Endothelial cell of umbilical vein (primary cell): Measurements from ENCODE around the gene MAPKAPK2. TPM values are rescaled to one million over a fixed set of nuclear protein-coding genes. Genes with fewer than 3 reads are reported as not detected.

Source experiments
- BruUV-seq: library from RNA; stranded (reverse); fragments of 400-500 nt; replicated peaks from 2 replicates; lab custom pipeline; 2021; lab: Mats Ljungman, UMichigan
- CTCF ChIA-PET: fragments of 300-600, 350-600 bp; sonication (Branson Sonifier 250); formaldehyde crosslinking; loops from one replicate; lab custom pipeline; 2021; ENCODE audit warnings: antibody characterized with exemption, inconsistent platforms; lab: Charles Lee
- POLR2A ChIA-PET: fragments of 300-600, 350-600 bp; sonication (Branson Sonifier 250); formaldehyde crosslinking; loops from one replicate; lab custom pipeline; 2021; ENCODE audit warnings: antibody characterized with exemption, inconsistent platforms; lab: Charles Lee
- DNase-seq: peaks from one replicate; pipeline ENCODE4 v3.0.0-alpha.2; 2011; ENCODE audit warnings: low read depth, low spot score
- FAIRE-seq: peaks from 2 replicates; lab custom pipeline; 2011; peaks lifted over from hg19 to GRCh38; lab: Jason Lieb, UNC
- H2AFZ ChIP-seq: 2 replicates; pipeline ENCODE4 v1.6.0; 2012; ENCODE audit warnings: low read depth, low read length, control low read depth, inconsistent platforms
- H3K27ac ChIP-seq: 2 replicates; pipeline ENCODE4 v1.5.1; 2011; ENCODE audit warnings: low read depth, mild to moderate bottlenecking, control low read depth, low read length, moderate library complexity; ENCODE audit not compliant: insufficient read depth
- H3K27me3 ChIP-seq, 2 experiments: 2 replicates each; pipeline versions ENCODE4 v1.6.0 to v1.6.1; 2011; ENCODE audit warnings: low read length in 2 of 2, mixed read lengths in 1 of 2; ENCODE audit not compliant: control insufficient read depth in 2 of 2, insufficient read depth in 2 of 2
- H3K36me3 ChIP-seq, 2 experiments: 2 replicates in 1 of 2; 3 replicates in 1 of 2; pipeline ENCODE4 v1.5.1; 2011; ENCODE audit warnings: low read length in 2 of 2, mild to moderate bottlenecking in 1 of 2, moderate library complexity in 1 of 2; ENCODE audit not compliant: control insufficient read depth in 2 of 2, insufficient read depth in 2 of 2; ENCODE audit errors: extremely low read depth in 1 of 2
- H3K4me1 ChIP-seq: 3 replicates; pipeline ENCODE4 v1.5.1; 2011; ENCODE audit warnings: mild to moderate bottlenecking, low read length; ENCODE audit not compliant: control insufficient read depth, insufficient read depth; ENCODE audit errors: extremely low read depth
- H3K4me2 ChIP-seq: 2 replicates; pipeline ENCODE4 v1.6.1; 2011; ENCODE audit warnings: low read length, control low read depth, mixed read lengths; ENCODE audit not compliant: insufficient read depth
- H3K4me3 ChIP-seq, 3 experiments: fragments of 200-600 bp in 1 of 3; sonication (generic), shearing (Covaris generic) in 1 of 3; replicated peaks in 1 of 3; 2 replicates each; pipeline ENCODE4 v1.5.1; 2011 to 2016; ENCODE audit warnings: control low read depth in 3 of 3, low read length in 3 of 3, mild to moderate bottlenecking in 2 of 3, inconsistent platforms in 1 of 3, low read depth in 1 of 3, moderate library complexity in 1 of 3; ENCODE audit not compliant: insufficient read depth in 1 of 3
- H3K79me2 ChIP-seq: 2 replicates; pipeline ENCODE4 v1.6.0; 2012; ENCODE audit warnings: low read length, inconsistent platforms; ENCODE audit not compliant: control insufficient read depth, insufficient read depth
- H3K9ac ChIP-seq: replicated peaks from 2 replicates; pipeline ENCODE3; 2011; ENCODE audit warnings: low read length, control low read depth; ENCODE audit not compliant: insufficient read depth; ENCODE audit errors: extremely low read depth
- H3K9me1 ChIP-seq: replicated peaks from 3 replicates; pipeline ENCODE4 v1.6.0; 2011; ENCODE audit warnings: mild to moderate bottlenecking, low read length; ENCODE audit not compliant: control insufficient read depth, insufficient read depth; ENCODE audit errors: extremely low read depth
- H3K9me3 ChIP-seq: replicated peaks from 2 replicates; pipeline ENCODE4 v1.5.1; 2012; ENCODE audit warnings: low read length, inconsistent platforms; ENCODE audit not compliant: control insufficient read depth, insufficient read depth
- H4K20me1 ChIP-seq: replicated peaks from 2 replicates; pipeline ENCODE3; 2011; ENCODE audit warnings: mild to moderate bottlenecking, low read length; ENCODE audit not compliant: control insufficient read depth, insufficient read depth; ENCODE audit errors: extremely low read depth
- CTCF ChIP-seq, 2 donors: IDR thresholded peaks; 1 replicate in 1 of 2; 2 replicates in 1 of 2; pipeline ENCODE4 v1.5.1; 2011; ENCODE audit warnings: low read length in 2 of 2, mild to moderate bottlenecking in 2 of 2, moderate library complexity in 2 of 2, control low read depth in 1 of 2, inconsistent platforms in 1 of 2, low read depth in 1 of 2; ENCODE audit not compliant: insufficient read depth in 1 of 2; ENCODE audit errors: extremely low read depth in 1 of 2
- EZH2 ChIP-seq: IDR thresholded peaks from 2 replicates; pipeline ENCODE4 v1.6.1; 2012; ENCODE audit warnings: borderline replicate concordance, low read depth, mild to moderate bottlenecking, moderate library complexity, low read length, inconsistent platforms; ENCODE audit not compliant: severe bottlenecking
- FOS ChIP-seq: IDR thresholded peaks from 2 replicates; pipeline ENCODE4 v1.6.1; 2011; ENCODE audit warnings: mild to moderate bottlenecking, low read length, moderate library complexity, borderline replicate concordance; ENCODE audit not compliant: insufficient read depth
- GATA2 ChIP-seq: IDR thresholded peaks from 2 replicates; pipeline ENCODE4 v1.7.0; 2011; ENCODE audit warnings: low read depth, mild to moderate bottlenecking, moderate library complexity, mixed read lengths, low read length; ENCODE audit not compliant: insufficient read length, insufficient read depth
- JUN ChIP-seq: IDR thresholded peaks from 2 replicates; pipeline ENCODE4 v1.6.1; 2011; ENCODE audit warnings: borderline replicate concordance, low read depth; ENCODE audit not compliant: insufficient read length, insufficient read depth
- MAX ChIP-seq: IDR thresholded peaks from 2 replicates; pipeline ENCODE4 v1.6.1; 2011; ENCODE audit not compliant: insufficient read depth, insufficient read length
- MYC ChIP-seq: IDR thresholded peaks from one replicate; pipeline ENCODE4 v1.6.1; 2011; ENCODE audit warnings: mild to moderate bottlenecking, low read depth, low read length
- POLR2A ChIP-seq: IDR thresholded peaks from 2 replicates; pipeline ENCODE4 v1.6.1; 2012; ENCODE audit warnings: low read depth, mild to moderate bottlenecking, control low read depth, low read length
- POLR2AphosphoS5 ChIP-seq: IDR thresholded peaks from 2 replicates; pipeline ENCODE4 v1.6.1; 2012; ENCODE audit warnings: low read depth, mild to moderate bottlenecking, control low read depth, low read length, moderate library complexity; ENCODE audit not compliant: insufficient read depth
- dilution Hi-C: fragments of 300-500 bp; cut with MboI; formaldehyde crosslinking; loops from one replicate; pipeline ENCODE4 v1.15.0; 2019; ENCODE audit warnings: low sequenced_read_pairs; ENCODE audit not compliant: extremely low pct_ligation_motif_present
- intact Hi-C: fragments of 100-400 bp; cut with micrococcal nuclease; formaldehyde crosslinking; loops from one replicate; pipeline ENCODE4 v1.10.0; 2022
- polyA plus RNA-seq, 4 experiments: library from polyadenylated mRNA; depleted of rRNA in 3 of 4; stranded (reverse) in 3 of 4; unstranded in 1 of 4; fragments of >200 nt; gene quantifications; 2 replicates each; pipeline versions ENCODE4 v1.2.1 to v1.2.3, GENCODE V29; 2011 to 2012; ENCODE audit warnings: missing spikeins in 1 of 4
- total RNA-seq: library from RNA; stranded (reverse); gene quantifications from 2 replicates; pipeline ENCODE4 v1.2.3, GENCODE V29; 2021

The MAPKAPK2 gene
- total and polyA plus RNA-seq, 2 donors (not counting 3 experiments of a cell fraction or from before 2014, with no cell fraction given) = 52.9 to 69.1 TPM

- Histone ChIP-seq H3K27me3 (peaks cover 14 to 20% of the 10 kb centered on the region in 2 experiments), H3K27ac (no peak overlapping the region), H3K79me2 (no peaks in the 10 kb centered on the region), H3K4me3 (no peak overlapping the region), H2AFZ (no peak overlapping the region), H3K36me3 (peaks cover 0 to 2% of the 10 kb centered on the region in 2 experiments), H3K4me1 (no peaks in the 10 kb centered on the region), H3K9me3 (no peaks in the 10 kb centered on the region), H3K4me2 (no peak overlapping the region), H4K20me1 (no peaks in the 10 kb centered on the region), H3K9me1 (no peaks in the 10 kb centered on the region), H3K9ac (no peak overlapping the region)
- no peak for DNase-seq
- no peak for TF ChIP-seq POLR2AphosphoS5
- TF ChIP-seq POLR2A = no peak
- TF ChIP-seq FOS = no peak
- no peak for TF ChIP-seq EZH2
- no peak for TF ChIP-seq CTCF (IDR thresholded peaks at IDR 0.05; ENCODE audit: extremely low read depth in 1 of 2, insufficient read depth in 1 of 2, low read depth in 1 of 2, low read length in 2 of 2)
- TF ChIP-seq MYC = no peak
- TF ChIP-seq MAX = no peak
- TF ChIP-seq GATA2 = no peak
- TF ChIP-seq JUN = no peak
- intact Hi-C loops (no loop called here), dilution Hi-C loops (no loop called here)
- ChIA-PET CTCF (interaction anchor here (0.7 to 15.0 kb wide), 4 partner anchors 9 to 258 kb away, joined by 4 to 663 read pairs (median 20); partner anchors contain the start of gene DYRK3), POLR2A (no interaction called here)
- BruUV-seq = no TSS peak
- FAIRE-seq = no peak
Observed at GRCh38 chr1:206654828-206655227, 29.9 kb upstream of the MAPKAPK2 start.
